Measurements from ENCODE around the gene CRELD1. TPM values are rescaled to one million over a fixed set of nuclear protein-coding genes. Genes with fewer than 3 reads are reported as not detected.

CRELD1 gene
- total RNA-seq, 1 donor from 2014 or later = 54.3 TPM

Other genes with a start within 250 kb of the CRELD1 start
- 0.44 TPM for gene CPNE9, start 230.0 kb upstream of the CRELD1 start, total RNA-seq
- 22.3 TPM for gene BRPF1, start 202.1 kb upstream of the CRELD1 start, total RNA-seq
- 21.5 TPM for gene OGG1, start 183.9 kb upstream of the CRELD1 start, total RNA-seq
- gene CAMK1, start 163.9 kb upstream of the CRELD1 start, total RNA-seq = 30.8 TPM
- 53.8 TPM for gene TADA3, start 141.4 kb upstream of the CRELD1 start, total RNA-seq
- gene ARPC4, start 140.8 kb upstream of the CRELD1 start, total RNA-seq = 170 TPM
- 50.0 TPM for gene TTLL3, start 123.6 kb upstream of the CRELD1 start, total RNA-seq
- gene RPUSD3, start 89.8 kb upstream of the CRELD1 start, total RNA-seq = 36.5 TPM
- not detected for gene CIDEC, start 53.6 kb upstream of the CRELD1 start, total RNA-seq
- gene JAGN1, start 43.2 kb upstream of the CRELD1 start, total RNA-seq = 23.8 TPM
- gene IL17RE, start 31.0 kb upstream of the CRELD1 start, total RNA-seq = 21.5 TPM
- 27.2 TPM for gene IL17RC, start 16.7 kb upstream of the CRELD1 start, total RNA-seq
- gene PRRT3, start 18.6 kb downstream of the CRELD1 start, total RNA-seq = 2.1 TPM
- 74.9 TPM for gene EMC3, start 53.0 kb downstream of the CRELD1 start, total RNA-seq
- 6.1 TPM for gene FANCD2, start 92.6 kb downstream of the CRELD1 start, total RNA-seq
- not detected for gene FANCD2OS, start 174.4 kb downstream of the CRELD1 start, total RNA-seq
- 116 TPM for gene BRK1, start 181.8 kb downstream of the CRELD1 start, total RNA-seq
- 38.1 TPM for gene VHL, start 207.9 kb downstream of the CRELD1 start, total RNA-seq
- gene IRAK2, start 231.1 kb downstream of the CRELD1 start, total RNA-seq = 3.9 TPM

Measured in lower lobe of right lung (tissue), 1 donor.